Suprapubic skin (tissue), 4 donors: Measurements from ENCODE around the gene CAPN7. TPM values are rescaled to one million over a fixed set of nuclear protein-coding genes. Genes with fewer than 3 reads are reported as not detected.

ENCODE experiments used
- DNase-seq, 2 donors: peaks; one replicate each; pipeline ENCODE4 v3.0.0-alpha.2; 2019; ENCODE audit warnings: low spot score in 2 of 2
- H3K27ac ChIP-seq: fragments of 200-600 bp; sonication (generic); one replicate; pipeline ENCODE4 v1.5.1; 2019
- H3K27me3 ChIP-seq: fragments of 200-600 bp; sonication (generic); one replicate; pipeline ENCODE4 v1.5.1; 2019
- H3K36me3 ChIP-seq: fragments of 200-600 bp; sonication (generic); one replicate; pipeline ENCODE4 v1.5.1; 2019
- H3K4me1 ChIP-seq: fragments of 200-600 bp; sonication (generic); one replicate; pipeline ENCODE4 v1.5.1; 2019
- H3K4me3 ChIP-seq: fragments of 200-600 bp; sonication (generic); one replicate; pipeline ENCODE4 v1.5.1; 2019; ENCODE audit warnings: mild to moderate bottlenecking
- H3K9me3 ChIP-seq: fragments of 200-600 bp; sonication (generic); one replicate; pipeline ENCODE4 v1.5.1; 2019
- CTCF ChIP-seq, 2 donors: fragments of 200-600 bp in 1 of 2; fragments of 450-650 bp in 1 of 2; sonication (generic) in 1 of 2; IDR thresholded peaks; one replicate each; pipeline ENCODE4 v1.5.1; 2016 to 2019; ENCODE audit warnings: antibody characterized with exemption in 2 of 2, mild to moderate bottlenecking in 1 of 2, moderate library complexity in 1 of 2
- EP300 ChIP-seq: sonication (generic); formaldehyde crosslinking; IDR thresholded peaks from one replicate; pipeline ENCODE4 v1.6.1; 2017; ENCODE audit warnings: antibody characterized with exemption
- POLR2A ChIP-seq, 2 donors: fragments of 450-650 bp; IDR thresholded peaks; one replicate each; pipeline ENCODE4 v1.6.1; 2017; ENCODE audit warnings: antibody characterized with exemption in 2 of 2, mild to moderate bottlenecking in 2 of 2, moderate library complexity in 2 of 2
- POLR2AphosphoS5 ChIP-seq, 3 donors: sonication (generic); formaldehyde crosslinking; IDR thresholded peaks; one replicate each; pipeline ENCODE4 v1.6.1; 2017; ENCODE audit warnings: antibody characterized with exemption in 3 of 3
- WGBS: methylation state at CpG from one replicate; pipeline ENCODE4 v1.1.5; 2018; 5-methylcytosine and 5-hydroxymethylcytosine counted together
- total RNA-seq, 4 donors: library from RNA; depleted of rRNA; stranded (reverse); fragments of >200 nt; gene quantifications; one replicate each; pipeline ENCODE4 v1.1.0, GENCODE V29; 2016

CAPN7 gene
- total RNA-seq, 4 donors from 2014 or later: 32.0 to 112 (median 38.2) TPM

GRCh38 chr3:15261274-15261673 is 55.2 kb downstream of the CAPN7 start:
- TF ChIP-seq EP300: no peak
- no peak for TF ChIP-seq CTCF (IDR thresholded peaks at IDR 0.05)
- TF ChIP-seq POLR2AphosphoS5 (IDR thresholded peaks at IDR 0.05): no peak
- no peak for TF ChIP-seq POLR2A (IDR thresholded peaks at IDR 0.05)
- peaks cover 25% of the 10 kb centered on the region for H3K4me1 ChIP-seq
- H3K27ac ChIP-seq: no peak overlapping the region
- peaks cover 49% of the 10 kb centered on the region for H3K36me3 ChIP-seq
- DNase-seq: no peak
- H3K4me3 ChIP-seq: no peak overlapping the region
- H3K9me3 ChIP-seq: no peaks in the 10 kb centered on the region
- no peaks in the 10 kb centered on the region for H3K27me3 ChIP-seq

DNA sequence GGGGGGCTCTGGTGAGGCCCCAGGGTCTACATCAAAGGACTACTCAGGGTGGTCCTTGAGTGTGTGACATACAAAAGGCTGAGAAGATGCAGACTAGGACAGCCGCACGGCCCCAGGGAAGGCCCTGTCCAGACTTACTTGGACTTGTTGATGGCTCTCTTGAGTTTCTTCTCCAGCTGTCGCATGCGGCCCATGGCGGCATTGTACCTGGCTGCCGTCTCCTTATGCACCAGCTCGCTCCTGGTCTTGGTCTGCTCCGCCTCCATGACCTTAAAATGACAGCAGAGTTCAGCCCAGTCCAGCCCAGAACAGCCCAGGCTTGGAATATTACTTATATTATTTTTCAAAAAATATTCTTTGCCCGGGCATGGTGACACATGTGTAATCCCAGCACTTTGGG is 56.0 kb downstream of the CAPN7 start:
- Histone ChIP-seq H3K36me3 (peaks cover 42% of the 10 kb centered on the region), H3K4me1 (peaks cover 25% of the 10 kb centered on the region), H3K4me3 (no peak overlapping the region), H3K9me3 (no peaks in the 10 kb centered on the region), H3K27me3 (no peaks in the 10 kb centered on the region), H3K27ac (no peak overlapping the region)
- no peak for TF ChIP-seq POLR2A (IDR thresholded peaks at IDR 0.05)
- 91% methylated on average over 9 of the region's 9 CpGs for WGBS
- no peak for DNase-seq

GRCh38 chr3:15263120-15263519 is 57.1 kb downstream of the CAPN7 start:
- no peak overlapping the region for H3K27ac ChIP-seq

DNA sequence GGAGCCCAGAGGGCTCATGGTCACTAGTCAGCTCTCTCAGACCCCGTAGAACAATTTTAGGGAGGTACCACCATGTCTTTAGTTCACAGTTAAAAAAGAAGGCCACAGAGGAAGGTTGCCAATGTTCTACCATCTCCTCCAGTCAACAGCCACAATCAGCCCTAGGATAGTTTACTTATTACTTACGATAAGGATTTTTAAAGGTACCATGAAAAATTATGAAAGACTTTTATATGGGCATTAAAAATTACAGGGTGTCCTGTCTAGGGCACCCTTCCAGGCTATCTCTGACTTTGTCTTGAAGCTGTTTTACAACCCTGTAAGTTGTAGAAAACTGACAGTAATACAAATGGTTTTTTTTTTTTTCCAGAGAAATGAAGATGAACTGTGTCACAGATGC is 57.9 kb downstream of the CAPN7 start:
- no peaks in the 10 kb centered on the region for H3K27me3 ChIP-seq
- peaks cover 23% of the 10 kb centered on the region for H3K36me3 ChIP-seq
- WGBS: 73% methylated on average over 2 of the region's 2 CpGs
- H3K4me3 ChIP-seq: no peak overlapping the region
- H3K9me3 ChIP-seq: no peaks in the 10 kb centered on the region
- no peak for DNase-seq
- H3K4me1 ChIP-seq: peaks cover 39% of the 10 kb centered on the region
- TF ChIP-seq CTCF (IDR thresholded peaks at IDR 0.05) (no peak), POLR2A (IDR thresholded peaks at IDR 0.05) (no peak), EP300 (no peak), POLR2AphosphoS5 (IDR thresholded peaks at IDR 0.05) (no peak)
- peak overlapping the region; percentile 2 for H3K27ac ChIP-seq

More at GRCh38 chr3:15263120-15263519, 57.1 kb downstream of the CAPN7 start:
- DNase-seq: no peak
- 76% methylated on average over 4 of the region's 4 CpGs for WGBS
- Histone ChIP-seq H3K4me1 (peaks cover 31% of the 10 kb centered on the region), H3K9me3 (no peaks in the 10 kb centered on the region), H3K27me3 (no peaks in the 10 kb centered on the region), H3K4me3 (no peak overlapping the region), H3K36me3 (peaks cover 31% of the 10 kb centered on the region)
- TF ChIP-seq POLR2A (IDR thresholded peaks at IDR 0.05): no peak

- Histone ChIP-seq H3K4me3 (no peak overlapping the region), H3K36me3 (peaks cover 18% of the 10 kb centered on the region), H3K9me3 (no peaks in the 10 kb centered on the region), H3K4me1 (peaks cover 44% of the 10 kb centered on the region), H3K27me3 (no peaks in the 10 kb centered on the region), H3K27ac (peak overlapping the region; percentile 29)
- WGBS: 53% methylated on average over 2 of the region's 2 CpGs
- TF ChIP-seq POLR2AphosphoS5 (IDR thresholded peaks at IDR 0.05) (no peak), CTCF (IDR thresholded peaks at IDR 0.05) (no peak), EP300 (no peak), POLR2A (IDR thresholded peaks at IDR 0.05) (no peak)
- DNase-seq: no peak
These were observed 58.4 kb downstream of the CAPN7 start for GRCh38 chr3:15264486-15264885.

- TF ChIP-seq EP300 (no peak), POLR2AphosphoS5 (IDR thresholded peaks at IDR 0.05) (no peak), POLR2A (IDR thresholded peaks at IDR 0.05) (no peak), CTCF (IDR thresholded peaks at IDR 0.05) (no peak)
- no peak overlapping the region for H3K4me3 ChIP-seq
- DNase-seq: no peak
- H3K27me3 ChIP-seq: no peaks in the 10 kb centered on the region
- WGBS: 85% methylated on average over 19 of the region's 19 CpGs
- H3K9me3 ChIP-seq: no peaks in the 10 kb centered on the region
- H3K27ac ChIP-seq: peak overlapping the region; percentile 18
- peaks cover 51% of the 10 kb centered on the region for H3K4me1 ChIP-seq
- H3K36me3 ChIP-seq: peaks cover 4% of the 10 kb centered on the region
These were observed 59.8 kb downstream of the CAPN7 start for GRCh38 chr3:15265655-15266509.
